SH-SY5Y (cell line): ENCODE data around the gene ACOXL.

Experiments
- GATA2 ChIP-seq: IDR thresholded peaks from 2 replicates; pipeline ENCODE4 v1.6.1; 2011; ENCODE audit warnings: mild to moderate bottlenecking, low read depth, low read length
- GATA3 ChIP-seq: IDR thresholded peaks from 2 replicates; pipeline ENCODE4 v1.6.1; 2011; ENCODE audit warnings: low read depth, mild to moderate bottlenecking, low read length, moderate library complexity

DNA sequence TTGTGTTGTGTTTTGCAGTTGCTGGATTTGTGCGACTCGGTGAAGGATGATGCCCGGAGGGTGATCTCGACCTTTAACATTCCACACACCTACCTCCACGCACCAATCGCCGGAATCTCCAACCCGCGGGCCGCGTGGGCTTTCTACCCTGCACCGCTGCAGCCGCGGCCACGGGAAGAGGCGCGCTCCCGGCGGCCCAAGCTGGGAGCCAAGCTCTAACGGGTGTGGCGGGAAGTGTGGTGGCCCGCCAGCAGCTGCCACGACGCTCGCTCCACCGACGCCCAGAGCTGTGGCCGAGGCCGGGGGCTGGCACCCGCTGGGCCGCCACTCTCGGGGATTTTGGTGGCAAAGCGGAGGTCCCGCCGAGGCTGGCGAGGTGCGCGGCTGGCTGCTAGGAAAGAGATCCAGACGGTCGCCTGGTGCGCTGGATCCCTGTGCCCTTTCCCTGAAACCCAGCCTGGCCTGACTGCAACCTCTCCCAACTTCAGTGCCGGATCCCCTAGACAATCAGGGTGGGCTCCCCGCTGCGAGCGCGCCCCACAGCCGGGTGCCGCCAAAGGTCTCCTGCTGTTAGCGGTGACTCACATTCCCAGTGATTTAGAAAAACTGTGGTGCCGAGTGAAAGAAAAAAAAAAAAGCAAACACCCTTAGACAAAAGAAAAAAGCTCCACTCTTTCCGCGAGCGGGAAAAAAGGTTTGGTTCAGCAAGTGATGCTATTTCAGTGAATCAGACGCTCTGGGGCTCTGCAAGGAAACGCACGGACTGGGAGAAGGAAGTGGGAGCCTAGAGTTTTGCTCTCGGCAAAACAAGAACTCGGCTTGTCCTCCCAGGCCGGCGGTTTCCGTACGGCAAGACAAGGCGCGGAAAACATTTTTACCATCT is 385.5 kb downstream of the ACOXL start:
- TF ChIP-seq GATA2 (no peak), GATA3 (no peak)
